Activated CD4-positive, alpha-beta T cell treated with anti-CD3 and anti-CD28 coated beads, Interleukin-2, amount 50 U/mL, for 16 hours (primary cell): ENCODE data around the gene PCID2.
A peak's percentile ranks its signal among the peaks of the same experiment; 100 is the strongest.
"Not testable (repeated sequence)": the region's sequence is repeated elsewhere in the genome, so short reads cannot be mapped to it uniquely, and the experiment has no call there.

Experiments
- DNase-seq: peaks from one replicate; pipeline ENCODE4 v3.0.0-alpha.2; 2020

The PCID2 gene

DNA sequence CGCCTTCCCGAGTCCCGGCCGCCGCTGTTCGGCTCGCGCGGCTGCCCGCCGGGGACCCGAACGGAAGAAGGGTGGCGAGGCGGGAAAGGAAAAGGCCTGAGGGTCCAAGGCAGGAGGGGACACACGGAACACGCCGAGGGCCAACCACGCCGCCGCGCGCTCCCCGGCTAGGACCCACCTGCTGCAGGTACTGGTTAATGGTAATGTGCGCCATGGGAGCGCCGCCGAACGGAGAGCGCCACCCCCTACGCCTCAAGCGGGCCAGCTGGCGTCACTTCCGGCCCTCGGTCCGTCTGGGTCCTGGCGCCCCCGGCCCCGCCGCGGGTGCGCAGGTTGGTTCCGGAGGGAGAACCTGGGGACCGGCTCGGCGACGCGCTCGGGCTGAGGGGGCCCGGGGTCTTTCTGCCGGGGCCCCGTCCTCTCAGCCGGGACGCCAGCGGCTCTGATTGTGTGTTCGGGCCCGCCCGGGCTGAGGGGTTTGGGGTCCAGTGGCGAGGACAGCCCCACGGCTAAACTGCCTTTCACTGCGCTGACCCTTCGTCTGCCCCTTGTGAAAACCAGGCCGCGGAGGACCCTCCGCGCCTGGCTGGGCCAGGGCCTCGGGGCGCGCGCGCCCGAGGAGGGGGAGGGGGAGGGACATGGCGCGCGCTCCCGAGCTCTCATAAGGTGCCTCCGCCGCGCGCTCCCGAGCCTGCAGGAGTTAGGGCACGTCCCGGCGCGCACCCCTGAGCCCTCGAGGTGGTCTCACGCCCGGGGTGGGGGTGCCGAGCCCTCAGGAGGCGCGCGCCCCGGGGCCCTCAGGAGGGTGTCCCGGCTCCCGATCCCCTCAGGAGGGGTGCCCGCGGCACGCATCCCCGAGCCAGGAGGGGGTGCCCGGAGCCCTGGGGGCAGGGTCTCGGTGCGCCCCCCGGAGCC lies at the start of gene PCID2:
TSS of gene PCID2 (minus strand) at position 249 of the 915 bp plus-strand sequence. CDS start at position 214, 35 bp downstream.
- peak; percentile 92 for DNase-seq

- DNase-seq, result not testable (repeated sequence)
Measured at GRCh38 chr13:113257908-113258307, 49.4 kb upstream of the PCID2 start.

DNA sequence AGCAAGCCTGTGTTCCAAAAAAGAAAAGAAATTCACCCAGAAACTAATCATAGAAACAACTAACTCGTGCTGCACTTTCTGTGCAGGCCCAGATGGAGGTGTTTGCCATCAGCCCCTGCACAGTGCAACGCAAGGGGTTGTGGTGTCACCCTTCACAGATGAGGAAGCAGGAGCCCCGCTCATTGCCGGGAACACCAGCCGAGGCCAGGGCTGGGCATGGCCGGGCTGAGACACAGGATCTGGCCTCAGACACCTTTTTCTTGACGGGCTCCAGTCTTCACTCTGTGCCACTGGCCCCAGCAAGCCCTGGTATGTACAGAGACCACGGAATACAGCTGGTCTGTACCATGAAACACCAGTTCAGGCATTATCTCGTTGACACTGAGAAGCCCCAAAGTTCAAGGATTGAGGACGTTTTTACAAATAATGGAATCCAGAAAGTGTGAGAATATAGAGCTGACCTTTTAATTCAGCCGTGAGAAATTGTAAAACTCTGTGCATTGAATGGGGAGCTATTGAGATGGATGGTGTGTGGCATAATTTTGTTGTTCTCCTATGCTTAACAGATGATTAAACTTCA lies 44.1 kb upstream of the PCID2 start:
- no peak for DNase-seq

DNA sequence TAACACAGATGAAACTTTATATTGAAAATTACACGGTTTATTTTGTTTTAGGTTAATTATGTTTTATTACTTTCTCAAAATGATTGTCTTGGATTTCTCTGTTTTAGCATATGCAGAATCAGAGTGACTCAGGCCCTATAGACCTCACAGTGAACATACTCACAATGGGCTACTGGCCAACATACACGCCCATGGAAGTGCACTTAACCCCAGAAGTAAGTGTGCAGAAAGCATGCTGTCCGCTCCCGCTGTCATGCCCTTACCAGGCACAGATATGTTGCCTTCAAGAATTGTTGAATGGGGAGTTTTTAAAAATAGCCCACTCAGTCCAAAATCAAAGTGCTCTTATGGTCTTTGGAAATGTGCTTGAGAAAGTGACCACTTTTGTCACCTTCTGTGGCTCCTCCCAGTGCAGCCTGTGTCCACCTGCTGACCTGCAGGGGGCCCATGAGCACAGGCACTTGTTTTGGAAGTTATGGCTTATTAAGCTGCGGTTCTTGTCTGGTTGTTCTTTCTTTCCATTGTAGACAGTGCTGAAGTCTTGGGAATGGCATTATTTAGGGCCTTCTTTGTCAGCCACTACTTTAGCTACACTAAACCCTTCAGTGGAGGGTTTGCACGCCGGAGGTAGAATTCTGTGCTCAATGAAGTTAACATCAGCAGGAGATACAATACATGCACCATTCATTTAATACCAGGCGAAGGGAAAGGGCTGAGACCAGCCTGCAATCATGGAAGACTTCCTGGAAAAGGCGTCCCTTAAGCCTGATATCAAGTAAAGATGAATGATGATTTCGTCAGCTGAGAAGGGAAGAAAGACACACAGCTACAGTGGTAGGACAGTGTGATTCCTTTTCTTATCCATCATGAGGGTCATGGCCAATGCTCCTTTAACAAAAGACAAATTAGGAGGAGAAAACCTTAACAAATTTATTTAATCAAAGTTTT lies 37.7 kb upstream of the PCID2 start:
- no peak for DNase-seq

GRCh38 chr13:113243847-113244246 lies 35.4 kb upstream of the PCID2 start:
- DNase-seq, result no peak

GRCh38 chr13:113241623-113242022 lies 33.2 kb upstream of the PCID2 start:
- DNase-seq, result not testable (repeated sequence)

DNA sequence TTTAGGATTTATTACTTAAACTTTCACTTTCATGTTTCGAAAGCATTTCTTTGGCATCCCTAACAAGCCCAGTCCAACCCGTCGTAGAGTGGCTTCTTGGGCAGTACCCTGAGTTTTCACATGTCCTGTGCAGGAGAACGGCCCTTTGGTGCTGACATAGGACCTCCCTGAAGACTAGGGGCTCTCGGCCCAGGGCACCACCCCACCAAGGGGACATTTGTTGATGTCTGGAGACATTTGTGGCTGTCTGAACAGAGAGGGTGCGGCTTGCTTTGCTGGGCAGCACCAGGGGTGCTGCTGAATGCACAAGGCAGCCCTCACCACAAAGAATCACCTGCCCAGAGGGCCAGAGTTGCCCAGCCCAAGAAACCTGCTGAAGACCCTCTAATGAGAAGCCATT lies 31.5 kb upstream of the PCID2 start:
- DNase-seq, result no peak

DNA sequence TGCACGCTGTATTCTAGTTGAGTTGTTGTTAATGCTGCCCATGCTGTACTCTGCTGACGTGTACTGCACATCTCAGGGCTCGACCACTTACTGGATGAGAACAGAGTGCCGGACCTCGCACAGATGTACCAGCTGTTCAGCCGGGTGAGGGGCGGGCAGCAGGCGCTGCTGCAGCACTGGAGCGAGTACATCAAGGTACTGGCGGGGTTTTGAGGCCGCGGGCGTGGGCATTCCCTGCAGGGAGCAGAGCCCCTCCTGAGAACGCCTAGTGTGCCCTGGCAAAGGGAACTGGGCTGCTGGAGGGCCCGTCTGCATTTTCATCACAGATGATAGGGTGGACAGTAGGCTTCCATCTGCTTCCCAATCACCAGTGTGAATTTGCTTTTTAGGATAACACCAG lies 30.9 kb upstream of the PCID2 start:
- no peak for DNase-seq

DNA sequence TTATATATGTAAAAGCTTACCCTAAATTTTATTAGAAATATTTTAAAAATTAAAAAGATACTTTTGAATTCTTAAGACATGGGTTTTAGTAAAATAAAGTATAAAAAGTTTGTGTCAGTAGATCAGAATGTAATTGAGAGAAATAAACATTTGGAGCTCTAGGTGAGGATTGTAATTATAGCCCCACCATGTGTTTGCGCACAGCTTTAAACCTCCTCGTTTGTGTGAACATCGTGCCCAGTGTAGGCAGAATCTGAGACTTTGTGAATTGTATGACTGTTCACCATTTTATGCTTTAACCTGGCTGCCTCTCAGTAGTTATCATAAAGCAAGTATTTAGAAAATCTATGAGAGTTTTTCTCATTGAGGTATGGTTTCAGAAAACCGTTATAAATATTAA lies 30.1 kb upstream of the PCID2 start:
- DNase-seq, result no peak

- no peak for DNase-seq
Measured at GRCh38 chr13:113233101-113233500, 24.6 kb upstream of the PCID2 start.

DNA sequence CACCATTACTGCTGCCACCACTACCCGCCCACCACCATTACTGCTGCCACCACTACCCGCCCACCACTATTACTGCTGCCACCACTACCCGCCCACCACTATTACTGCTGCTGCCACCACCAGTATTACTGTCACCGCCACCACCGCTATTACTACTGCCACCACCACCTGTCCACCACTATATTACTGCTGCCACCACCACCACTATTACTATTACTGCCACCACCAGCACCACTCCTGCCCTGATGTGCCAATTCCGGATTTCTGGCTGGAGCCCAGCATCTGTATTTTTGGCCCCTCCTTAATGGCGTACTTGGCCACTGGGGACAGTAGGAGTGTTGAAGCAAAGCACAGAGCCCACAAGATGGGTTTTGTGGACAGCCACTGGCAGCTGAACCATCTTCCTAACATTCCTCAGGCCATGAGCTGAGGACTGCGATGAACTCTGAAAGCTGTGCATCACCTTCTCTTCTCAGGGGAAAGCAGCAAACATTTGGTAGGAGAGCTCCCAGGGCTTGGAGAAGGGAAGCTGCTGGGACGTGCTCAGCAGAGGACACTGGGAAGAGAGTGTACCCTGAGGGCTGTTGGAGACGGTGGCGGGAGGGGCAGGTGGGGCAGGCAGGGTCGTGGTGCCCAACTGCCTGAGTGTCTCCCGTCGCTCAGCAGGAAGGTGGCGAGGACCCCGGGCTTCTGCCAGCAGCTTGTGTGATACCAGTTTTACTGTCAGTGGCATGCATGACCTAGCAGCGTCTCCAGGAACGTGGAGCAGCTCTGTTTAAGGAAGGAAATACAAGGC lies 23.9 kb upstream of the PCID2 start:
- no peak for DNase-seq

GRCh38 chr13:113231306-113232207 lies 23.1 kb upstream of the PCID2 start:
- DNase-seq, result no peak

- DNase-seq, result no peak
Measured at GRCh38 chr13:113229791-113230190, 21.3 kb upstream of the PCID2 start.

GRCh38 chr13:113229161-113229560 lies 20.7 kb upstream of the PCID2 start:
- no peak for DNase-seq

DNA sequence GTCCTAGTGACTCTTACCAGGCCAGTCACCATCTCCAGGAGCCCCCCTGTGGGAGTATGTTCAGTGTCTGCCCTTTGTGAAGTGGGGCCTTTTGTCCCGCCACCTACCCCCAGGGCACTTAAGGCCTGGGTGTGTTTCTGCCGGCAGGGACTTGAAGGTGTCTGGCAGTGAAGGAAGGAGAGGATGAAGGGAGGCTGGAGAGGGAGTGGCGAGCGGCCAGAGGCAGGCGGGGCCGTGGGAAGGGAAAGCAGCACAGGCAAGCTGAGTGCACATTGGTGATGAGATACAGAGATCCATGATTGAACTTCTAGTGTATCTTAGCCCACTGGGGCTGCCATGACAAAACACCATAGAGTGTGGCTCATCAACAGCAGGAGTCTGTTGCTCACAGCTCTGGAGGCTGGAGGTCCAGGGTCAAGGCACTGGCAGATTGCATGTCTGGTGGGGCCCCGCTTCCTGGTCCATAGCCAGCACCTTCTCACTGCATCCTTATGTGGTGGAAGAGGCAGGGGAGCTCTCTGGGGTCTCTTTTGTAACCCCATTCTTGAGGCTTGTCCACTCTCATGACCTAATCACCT lies 18.5 kb upstream of the PCID2 start:
- no peak for DNase-seq

DNA sequence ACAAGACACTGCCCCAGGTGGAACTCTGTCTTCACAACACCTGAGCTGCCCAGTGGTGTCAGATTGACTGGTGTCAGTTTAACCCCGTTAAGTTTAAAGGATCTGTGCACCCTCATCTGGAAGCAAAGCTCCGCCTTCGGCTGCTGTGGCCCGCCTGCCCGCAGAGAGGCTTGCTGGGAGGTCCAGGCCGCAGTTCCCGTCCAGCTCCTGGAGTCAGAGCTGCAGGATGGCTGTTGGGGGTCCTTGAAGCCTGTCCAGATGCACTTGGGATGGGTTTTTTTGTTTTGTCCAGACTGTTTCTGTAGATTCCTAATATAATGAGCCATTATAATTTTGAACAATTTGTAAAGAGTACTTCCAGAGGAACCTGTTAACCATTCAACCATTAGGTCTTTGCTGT lies 17.0 kb upstream of the PCID2 start:
- no peak for DNase-seq

DNA sequence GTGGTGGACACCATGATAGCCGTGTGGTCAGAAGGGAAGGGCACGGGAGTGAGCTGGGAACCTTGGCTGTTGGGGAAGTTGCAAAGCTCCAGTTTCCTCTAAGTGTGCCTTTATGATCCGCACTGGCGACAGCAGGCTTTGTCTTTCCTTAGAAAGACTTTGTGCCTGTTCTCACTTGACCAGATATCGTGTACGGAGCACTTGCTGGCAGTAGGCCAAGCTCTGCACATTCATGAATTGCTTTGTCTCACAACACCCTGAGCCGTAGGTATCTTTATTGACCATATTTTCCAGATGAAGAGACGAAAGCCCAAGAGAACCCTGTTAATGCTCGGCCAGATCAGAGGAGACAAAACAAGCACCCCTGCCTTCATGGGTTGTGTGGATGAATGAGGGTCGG lies 16.0 kb upstream of the PCID2 start:
- DNase-seq, result no peak

DNA sequence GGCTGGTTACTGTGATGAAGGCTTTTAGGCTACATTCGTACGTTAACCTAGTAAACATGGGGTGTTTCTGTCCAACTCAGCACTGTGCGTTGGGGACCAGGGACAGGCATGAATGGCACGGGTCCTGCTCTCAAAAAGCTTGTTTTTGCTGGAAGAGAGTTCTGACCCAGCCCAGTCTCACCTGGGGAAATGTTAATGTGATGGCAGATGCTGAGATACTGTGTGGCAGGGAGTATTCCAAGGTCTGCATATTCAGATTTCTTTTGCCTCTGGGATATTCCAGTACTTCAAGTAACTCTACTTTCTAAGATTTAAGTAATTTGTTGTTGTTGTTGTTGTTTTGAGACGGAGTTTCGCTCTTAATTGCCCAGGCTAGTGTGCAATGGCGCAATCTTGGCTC lies 14.6 kb upstream of the PCID2 start:
- no peak for DNase-seq

- no peak for DNase-seq
Measured at GRCh38 chr13:113220877-113221276, 12.4 kb upstream of the PCID2 start.

- DNase-seq, result no peak
Measured at GRCh38 chr13:113220141-113220598, 11.7 kb upstream of the PCID2 start.
